Measurements from ENCODE around the gene ZNF143.
A peak's percentile ranks its signal among the peaks of the same experiment; 100 is the strongest.
"Not testable (repeated sequence)": the region's sequence is repeated elsewhere in the genome, so short reads cannot be mapped to it uniquely, and the experiment has no call there.

ZNF143 gene

GRCh38 chr11:9538548-9538947 lies 77.7 kb downstream of the ZNF143 start:
- DNase-seq (ENCODE audit: low read depth in 3 of 3) = no peak

GRCh38 chr11:9549216-9549615 lies 88.4 kb downstream of the ZNF143 start:
- DNase-seq (ENCODE audit: low read depth in 3 of 3) = not testable (repeated sequence)

GRCh38 chr11:9550191-9550628 lies 89.4 kb downstream of the ZNF143 start:
- no peak for DNase-seq (ENCODE audit: low read depth in 3 of 3)

GRCh38 chr11:9561279-9561982 lies 100.6 kb downstream of the ZNF143 start:
- DNase-seq (ENCODE audit: low read depth in 3 of 3) = no peak

GRCh38 chr11:9562716-9563115 lies 101.9 kb downstream of the ZNF143 start:
- DNase-seq (ENCODE audit: low read depth in 3 of 3) = no peak

- DNase-seq (ENCODE audit: low read depth in 3 of 3) = no peak
Observed at GRCh38 chr11:9563196-9563730, 102.5 kb downstream of the ZNF143 start.

- peak; percentile 23 to 55 (median 54) for DNase-seq (ENCODE audit: low read depth in 3 of 3)
Observed at GRCh38 chr11:9565822-9566560, 105.2 kb downstream of the ZNF143 start.

- DNase-seq (ENCODE audit: low read depth in 3 of 3) = no peak
Observed at GRCh38 chr11:9566561-9567063, 105.8 kb downstream of the ZNF143 start.

- no peak for DNase-seq (ENCODE audit: low read depth in 3 of 3)
Observed at GRCh38 chr11:9567401-9567800, 106.6 kb downstream of the ZNF143 start.

- DNase-seq (ENCODE audit: low read depth in 3 of 3) = no peak
Observed at GRCh38 chr11:9568161-9568853, 107.5 kb downstream of the ZNF143 start.

GRCh38 chr11:9568854-9569587 lies 108.2 kb downstream of the ZNF143 start:
- DNase-seq (ENCODE audit: low read depth in 3 of 3) = no peak

- DNase-seq (ENCODE audit: low read depth in 3 of 3) = no peak
Observed at GRCh38 chr11:9569588-9570164, 108.9 kb downstream of the ZNF143 start.

- no peak for DNase-seq (ENCODE audit: low read depth in 3 of 3)
Observed at GRCh38 chr11:9570313-9571025, 109.7 kb downstream of the ZNF143 start.

GRCh38 chr11:9571071-9571762 lies 110.4 kb downstream of the ZNF143 start:
- DNase-seq (ENCODE audit: low read depth in 3 of 3) = no peak

- DNase-seq (ENCODE audit: low read depth in 3 of 3) = no peak
Observed at GRCh38 chr11:9571763-9572115, 110.9 kb downstream of the ZNF143 start.

- peak; percentile 95 to 97 (median 96) for DNase-seq (ENCODE audit: low read depth in 3 of 3)
Observed at GRCh38 chr11:9573052-9573774, 112.4 kb downstream of the ZNF143 start, which contains the start of gene WEE1. Gene WEE1, plus strand, starts transcription at chr11:9573670. Its CDS starts 264 bp downstream, at chr11:9573934.

GRCh38 chr11:9573775-9574621 lies 113.2 kb downstream of the ZNF143 start:
- DNase-seq (ENCODE audit: low read depth in 3 of 3) = no peak

GRCh38 chr11:9574622-9575259 lies 113.9 kb downstream of the ZNF143 start:
- peak in 1 of 3 donors; percentile 14 for DNase-seq (ENCODE audit: low read depth in 3 of 3)

Measured in stimulated activated CD4-positive, alpha-beta T cell treated with anti-CD3 and anti-CD28 coated beads, TNF-alpha, amount 100 ng/mL, for 48 hours (primary cell).